Activated T-helper 1 cell treated with anti-CD3 and anti-CD28 coated beads, Interleukin-12 subunit alpha, Interleukin-12 subunit beta, Interleukin-2, Interleukin-4 antibody, amounts not matched to agents 30 ng/mL and 10 ng/mL and 1 ng/mL, durations not matched to agents 14 hours and 24 hours and 36 hours (primary cell): ENCODE data around the gene FOXD3. TPM values are rescaled to one million over a fixed set of nuclear protein-coding genes. Genes with fewer than 3 reads are reported as not detected.
A peak's percentile ranks its signal among the peaks of the same experiment; 100 is the strongest.

Experiments used
- DNase-seq: peaks from one replicate; pipeline ENCODE4 v3.0.0; 2021; ENCODE audit warnings: low spot score
- H3K27ac Mint-ChIP-seq: one replicate; pipeline ENCODE4 v1.8.0; 2021; ENCODE audit warnings: mild to moderate bottlenecking, mixed read lengths
- H3K27me3 Mint-ChIP-seq: one replicate; pipeline ENCODE4 v1.8.0; 2022; ENCODE audit warnings: mild to moderate bottlenecking, moderate library complexity, mixed read lengths; ENCODE audit not compliant: insufficient read depth
- H3K36me3 Mint-ChIP-seq: one replicate; pipeline ENCODE4 v1.8.0; 2021; ENCODE audit warnings: low read depth, mixed read lengths
- H3K4me1 Mint-ChIP-seq: one replicate; pipeline ENCODE4 v1.8.0; 2021; ENCODE audit warnings: low read depth, mixed read lengths
- H3K4me3 Mint-ChIP-seq: one replicate; pipeline ENCODE4 v1.8.0; 2021; ENCODE audit warnings: mild to moderate bottlenecking, moderate library complexity, mixed read lengths
- H3K9me3 Mint-ChIP-seq: one replicate; pipeline ENCODE4 v1.8.0; 2021; ENCODE audit warnings: mixed read lengths
- intact Hi-C: fragments of 100-400 bp; cut with micrococcal nuclease; formaldehyde crosslinking; loops from one replicate; pipeline ENCODE4 v1.15.1; 2024
- total RNA-seq: library from RNA; stranded (reverse); gene quantifications from 2 replicates; pipeline ENCODE4 v1.2.3, GENCODE V29; 2022

The FOXD3 gene
- total RNA-seq, 1 donor from 2014 or later = not detected

- H3K36me3 Mint-ChIP-seq = peaks cover 8% of the 10 kb centered on the region
- H3K27me3 Mint-ChIP-seq = peaks cover 78% of the 10 kb centered on the region
- intact Hi-C loops = loop anchor here (5.0 kb wide), 2 partner anchors 198 to 923 kb away; partner anchors contain the start of genes EFCAB7 and ITGB3BP
- peak overlapping the region; percentile 70 for H3K4me3 Mint-ChIP-seq
- H3K4me1 Mint-ChIP-seq = peaks cover 27% of the 10 kb centered on the region
- H3K9me3 Mint-ChIP-seq = peaks cover 5% of the 10 kb centered on the region
- H3K27ac Mint-ChIP-seq = peak overlapping the region; percentile 87
- no peak for DNase-seq
Observed at GRCh38 chr1:63324779-63325119, 2.4 kb downstream of the FOXD3 start.

DNA sequence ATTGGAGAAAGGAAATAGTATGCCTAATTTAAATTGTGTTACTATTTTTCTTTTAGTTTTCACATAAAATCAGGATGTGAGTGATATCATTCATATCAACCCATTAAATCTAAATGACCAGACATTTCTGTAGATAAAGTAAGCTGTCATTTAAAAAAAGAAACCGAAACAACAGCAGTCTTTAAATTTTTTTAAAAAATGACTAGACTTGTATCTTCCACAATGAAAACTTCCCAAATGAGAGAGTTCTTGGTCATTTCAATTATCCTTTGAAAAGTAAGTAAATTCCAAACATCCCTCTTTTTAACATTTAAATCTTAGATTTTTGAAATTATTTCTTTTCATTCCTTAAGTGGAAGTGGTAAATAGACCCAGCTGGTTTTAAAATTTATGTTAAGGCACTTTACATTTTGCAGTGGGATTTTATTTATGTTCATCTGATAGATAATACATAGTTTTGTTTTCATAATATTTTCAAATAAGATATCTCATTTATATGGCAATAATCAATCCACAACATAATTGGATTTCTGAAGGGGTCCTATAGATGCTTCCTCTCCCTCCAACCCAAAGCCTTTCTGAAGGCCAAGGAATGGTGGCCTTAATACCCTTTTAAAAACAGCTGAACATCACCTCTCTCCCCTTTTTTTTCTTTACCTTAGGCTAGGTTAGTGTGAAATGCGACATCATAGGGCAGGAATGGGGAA lies 3.1 kb downstream of the FOXD3 start:
- intact Hi-C loops = loop anchor here (5.0 kb wide), 2 partner anchors 197 to 922 kb away; partner anchors contain the start of genes EFCAB7 and ITGB3BP

GRCh38 chr1:63326106-63326472 lies 3.7 kb downstream of the FOXD3 start:
- Mint-ChIP-seq H3K27ac (peak overlapping the region; percentile 69), H3K9me3 (peaks cover 5% of the 10 kb centered on the region), H3K27me3 (peaks cover 76% of the 10 kb centered on the region), H3K4me1 (peaks cover 26% of the 10 kb centered on the region), H3K36me3 (peaks cover 8% of the 10 kb centered on the region), H3K4me3 (peak overlapping the region; percentile 1)
- intact Hi-C loops = loop anchor here (5.0 kb wide), 2 partner anchors 196 to 921 kb away; partner anchors contain the start of genes EFCAB7 and ITGB3BP
- no peak for DNase-seq

More for the DNA sequence above, 3.1 kb downstream of the FOXD3 start:
- H3K4me1 Mint-ChIP-seq = peaks cover 27% of the 10 kb centered on the region
- peaks cover 8% of the 10 kb centered on the region for H3K36me3 Mint-ChIP-seq
- H3K27ac Mint-ChIP-seq = peak overlapping the region; percentile 27
- H3K27me3 Mint-ChIP-seq = peaks cover 74% of the 10 kb centered on the region
- no peak for DNase-seq
- no peak overlapping the region for H3K4me3 Mint-ChIP-seq
- peaks cover 5% of the 10 kb centered on the region for H3K9me3 Mint-ChIP-seq

DNA sequence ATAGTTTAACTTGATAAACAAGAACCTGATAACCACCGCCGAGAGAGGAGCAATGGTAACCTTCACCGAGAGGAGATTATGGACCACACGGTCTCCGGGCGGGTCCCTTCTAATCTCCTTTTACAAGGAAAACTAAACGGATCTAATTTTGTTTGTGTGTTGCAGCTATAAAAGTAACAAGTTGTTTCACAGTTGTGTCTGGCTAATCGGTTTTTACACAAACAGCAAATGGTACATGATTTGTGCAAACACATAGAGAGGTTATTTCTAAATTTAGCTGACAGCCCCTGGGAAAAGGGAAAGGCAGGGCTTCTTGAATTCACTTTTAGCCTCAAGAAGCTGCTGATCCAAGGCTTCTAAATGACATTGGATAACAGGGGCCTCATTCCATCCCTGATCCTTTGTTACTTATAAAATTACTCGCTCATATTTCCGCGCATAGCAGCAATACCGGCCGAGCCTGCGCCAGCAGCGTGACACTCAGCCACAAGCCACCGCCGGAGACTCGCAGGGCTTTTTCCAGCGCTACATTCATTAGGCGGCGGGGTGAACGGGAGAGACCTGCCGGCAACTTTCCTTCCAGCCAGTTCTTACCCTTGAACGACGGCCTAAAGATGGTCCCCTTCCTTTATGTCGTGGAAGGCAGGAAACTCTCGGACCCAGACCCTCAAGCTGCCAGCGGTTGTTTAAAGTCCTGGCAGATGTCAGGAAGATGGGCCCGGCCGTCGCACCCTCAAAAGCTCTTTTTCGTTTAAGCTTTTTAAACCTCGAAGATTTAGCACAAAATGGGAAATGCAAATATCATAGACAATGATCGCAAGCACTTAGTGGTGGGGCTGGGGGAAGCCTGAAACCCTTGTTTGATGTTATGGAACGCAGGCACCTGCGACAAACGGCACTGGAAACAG lies 4.4 kb downstream of the FOXD3 start:
- Mint-ChIP-seq H3K4me3 (peak overlapping the region; percentile 1), H3K4me1 (peaks cover 20% of the 10 kb centered on the region), H3K36me3 (peaks cover 6% of the 10 kb centered on the region), H3K27ac (peak overlapping the region; percentile 67), H3K9me3 (peaks cover 2% of the 10 kb centered on the region), H3K27me3 (peaks cover 74% of the 10 kb centered on the region)
- intact Hi-C loops = loop anchor here (1.0 to 5.0 kb wide), 3 partner anchors 9 to 921 kb away; partner anchors contain the start of genes EFCAB7 and ITGB3BP
- no peak for DNase-seq

GRCh38 chr1:63327417-63328054 lies 5.2 kb downstream of the FOXD3 start:
- H3K9me3 Mint-ChIP-seq = no peaks in the 10 kb centered on the region
- intact Hi-C loops = loop anchor here (1.0 to 5.0 kb wide), 4 partner anchors 10 to 920 kb away; partner anchors contain the start of genes EFCAB7 and ITGB3BP
- H3K27me3 Mint-ChIP-seq = peaks cover 78% of the 10 kb centered on the region
- peak overlapping the region; percentile 72 for H3K27ac Mint-ChIP-seq
- H3K4me1 Mint-ChIP-seq = peaks cover 17% of the 10 kb centered on the region
- H3K4me3 Mint-ChIP-seq = peak overlapping the region; percentile 17
- peaks cover 5% of the 10 kb centered on the region for H3K36me3 Mint-ChIP-seq
- peak; percentile 37 for DNase-seq

DNA sequence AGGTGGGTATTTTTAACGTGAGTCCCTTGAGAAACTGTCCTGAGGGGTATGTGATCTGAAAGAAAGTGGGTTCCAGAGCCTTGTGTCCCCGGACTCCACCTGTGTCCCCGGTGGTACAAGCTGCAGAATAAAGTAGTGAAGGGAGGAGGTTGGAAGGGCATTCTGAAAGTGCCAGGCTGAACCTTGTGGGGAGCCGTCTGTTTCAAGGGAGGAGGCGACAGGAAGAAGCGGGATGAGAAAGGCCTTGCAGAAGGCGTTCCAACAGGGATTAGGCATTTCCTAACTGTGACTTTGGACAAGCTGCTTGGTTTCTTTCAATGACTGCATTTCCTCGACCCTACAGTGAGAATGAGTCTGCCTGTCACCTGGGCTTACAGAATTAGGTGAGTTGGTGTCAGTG lies 5.8 kb downstream of the FOXD3 start:
- no peak overlapping the region for H3K4me3 Mint-ChIP-seq
- intact Hi-C loops = loop anchor here (1.0 to 5.0 kb wide), 3 partner anchors 113 to 919 kb away; partner anchors contain the start of genes EFCAB7 and ITGB3BP

GRCh38 chr1:63328781-63329180 lies 6.4 kb downstream of the FOXD3 start:
- Mint-ChIP-seq H3K4me1 (peaks cover 17% of the 10 kb centered on the region), H3K4me3 (no peak overlapping the region), H3K27ac (no peak overlapping the region), H3K27me3 (peaks cover 85% of the 10 kb centered on the region), H3K9me3 (no peaks in the 10 kb centered on the region), H3K36me3 (peaks cover 5% of the 10 kb centered on the region)
- intact Hi-C loops = loop anchor here (1.0 to 5.0 kb wide), 3 partner anchors 113 to 919 kb away; partner anchors contain the start of genes EFCAB7 and ITGB3BP
- DNase-seq = no peak

More for the DNA sequence above, 5.8 kb downstream of the FOXD3 start:
- H3K36me3 Mint-ChIP-seq = peaks cover 5% of the 10 kb centered on the region
- H3K27me3 Mint-ChIP-seq = peaks cover 83% of the 10 kb centered on the region
- H3K27ac Mint-ChIP-seq = no peak overlapping the region
- H3K4me1 Mint-ChIP-seq = peaks cover 17% of the 10 kb centered on the region
- no peak for DNase-seq
- H3K9me3 Mint-ChIP-seq = no peaks in the 10 kb centered on the region

GRCh38 chr1:63329621-63330330 lies 7.4 kb downstream of the FOXD3 start:
- Mint-ChIP-seq H3K27me3 (peaks cover 80% of the 10 kb centered on the region), H3K4me1 (peaks cover 17% of the 10 kb centered on the region), H3K4me3 (no peak overlapping the region), H3K36me3 (peaks cover 3% of the 10 kb centered on the region), H3K9me3 (no peaks in the 10 kb centered on the region), H3K27ac (peak overlapping the region; percentile 79)
- no peak for DNase-seq
- intact Hi-C loops = loop anchor here (5.0 kb wide), 2 partner anchors 193 to 918 kb away; partner anchors contain the start of genes EFCAB7 and ITGB3BP

GRCh38 chr1:63330331-63330916 lies 8.1 kb downstream of the FOXD3 start:
- peak overlapping the region; percentile 1 for H3K27ac Mint-ChIP-seq

DNA sequence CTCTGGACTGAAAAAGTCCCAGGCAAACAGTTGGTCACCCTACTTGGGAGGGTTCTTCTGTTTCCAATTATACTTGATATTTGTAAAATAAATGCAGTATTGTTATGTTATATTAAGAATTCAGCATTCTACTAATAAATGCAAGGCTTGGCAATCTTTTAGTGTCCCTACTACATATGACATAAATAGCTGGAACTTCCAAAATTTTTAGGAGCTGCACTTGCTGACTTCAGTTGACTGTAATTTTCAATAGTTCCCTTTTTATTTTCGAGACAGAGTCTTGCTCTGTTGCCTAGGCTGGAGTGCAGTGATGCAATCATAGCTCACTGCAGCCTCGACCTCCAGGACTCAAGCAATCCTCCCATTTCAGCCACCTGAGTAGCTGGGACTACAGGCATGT lies 20.0 kb downstream of the FOXD3 start:
- H3K4me1 Mint-ChIP-seq = no peaks in the 10 kb centered on the region
- H3K36me3 Mint-ChIP-seq = no peaks in the 10 kb centered on the region
- no peak for DNase-seq
- H3K27ac Mint-ChIP-seq = no peak overlapping the region
- H3K9me3 Mint-ChIP-seq = no peaks in the 10 kb centered on the region
- no peak overlapping the region for H3K4me3 Mint-ChIP-seq
- peaks cover 11% of the 10 kb centered on the region for H3K27me3 Mint-ChIP-seq
- intact Hi-C loops = no loop called here

More at GRCh38 chr1:63330331-63330916, 8.1 kb downstream of the FOXD3 start:
- no peak for DNase-seq
- peaks cover 3% of the 10 kb centered on the region for H3K36me3 Mint-ChIP-seq
- peaks cover 80% of the 10 kb centered on the region for H3K27me3 Mint-ChIP-seq
- H3K4me1 Mint-ChIP-seq = peaks cover 17% of the 10 kb centered on the region
- intact Hi-C loops = no loop called here
- H3K4me3 Mint-ChIP-seq = no peak overlapping the region
- no peaks in the 10 kb centered on the region for H3K9me3 Mint-ChIP-seq

GRCh38 chr1:63343922-63344321 lies 21.6 kb downstream of the FOXD3 start:
- no peak for DNase-seq
- H3K36me3 Mint-ChIP-seq = no peaks in the 10 kb centered on the region
- H3K4me1 Mint-ChIP-seq = no peaks in the 10 kb centered on the region
- H3K4me3 Mint-ChIP-seq = no peak overlapping the region
- H3K9me3 Mint-ChIP-seq = no peaks in the 10 kb centered on the region
- intact Hi-C loops = no loop called here
- no peak overlapping the region for H3K27ac Mint-ChIP-seq
- peaks cover 14% of the 10 kb centered on the region for H3K27me3 Mint-ChIP-seq
